ENCODE results near the gene COMMD3. TPM values are rescaled to one million over a fixed set of nuclear protein-coding genes. Genes with fewer than 3 reads are reported as not detected.

The COMMD3 gene
- total and polyA plus RNA-seq, 9 of the 15 experiments (the other 6 are each of a cell fraction or from before 2014, with no cell fraction given): 50.7 to 217 (median 80.1) TPM

GRCh38 chr10:22329150-22329549 is 13.0 kb downstream of the COMMD3 start:
- Histone ChIP-seq H3K9me3 (replicated peaks; ENCODE audit: control insufficient read depth, insufficient read depth, low read depth, low read length) (no peaks in the 10 kb centered on the region; the same call in 1 of the 2 replicates), H3K36me3 (ENCODE audit: control insufficient read depth, insufficient read depth, low read length) (peaks cover 54% of the 10 kb centered on the region), H3K9me1 (ENCODE audit: control insufficient read depth, insufficient read depth, low read length) (no peaks in the 10 kb centered on the region), H3K4me2 (ENCODE audit: insufficient read depth, low read length) (no peak overlapping the region), H2AFZ (ENCODE audit: low read depth, low read length) (no peak overlapping the region), H4K20me1 (replicated peaks; ENCODE audit: control insufficient read depth, insufficient read depth, low read length) (0 out of 2 replicates have a peak, but pooled peaks cover 6% of the 10 kb centered on the region), H3K27me3 (ENCODE audit: control insufficient read depth in 2 of 2, insufficient read depth in 2 of 2, low read length in 2 of 2) (no peaks in the 10 kb centered on the region), H3K4me3 (no peak overlapping the region), H3K9ac (ENCODE audit: insufficient read depth in 1 of 2, low read depth in 2 of 2, low read length in 2 of 2) (no peak overlapping the region), H3K27ac (ENCODE audit: extremely low read depth, low read depth, low read length) (no peak overlapping the region), H3K4me1 (replicated peaks in 1 of 2; ENCODE audit: control insufficient read depth in 2 of 2, insufficient read depth in 2 of 2, low read length in 2 of 2) (peaks cover 6 to 8% of the 10 kb centered on the region in 2 experiments; a peak in 3 of 5 replicates), H3K79me2 (ENCODE audit: control insufficient read depth, insufficient read depth, low read length) (peaks cover 28% of the 10 kb centered on the region)
- POLR2A ChIA-PET: no interaction called here
- CTCF ChIA-PET (ENCODE audit: low intra/inter-chr PET ratio): no interaction called here
- FAIRE-seq (no peak), ATAC-seq (no peak), DNase-seq (ENCODE audit: extremely low read depth in 1 of 4, low spot score in 3 of 4) (peak in 1 of 4 experiments; percentile 13)
- BruUV-seq (replicated peaks): TSS peak; percentile 0
- TF ChIP-seq ZNF311 (CRISPR knock-in tag; IDR thresholded peaks at IDR 0.05): no peak
- TF ChIP-seq HMGN3 (IDR thresholded peaks at IDR 0.05; ENCODE audit: borderline replicate concordance, extremely low read depth, insufficient read length, low read depth, low read length): peak; percentile 36
- in situ Hi-C loops (cut with MboI) (no loop called here), intact Hi-C loops (cut with micrococcal nuclease) (no loop called here)
- WGBS (ENCODE audit: insufficient coverage, low coverage, missing lambda C conversion rate): 92% methylated on average over 3 of the region's 3 CpGs

GRCh38 chr10:22332116-22332692 is 16.0 kb downstream of the COMMD3 start:
- Histone ChIP-seq H3K27me3 (ENCODE audit: control insufficient read depth in 2 of 2, insufficient read depth in 2 of 2, low read length in 2 of 2) (no peaks in the 10 kb centered on the region), H3K9me3 (replicated peaks; ENCODE audit: control insufficient read depth, insufficient read depth, low read depth, low read length) (peaks cover 3% of the 10 kb centered on the region; the same call in 1 of the 2 replicates), H2AFZ (ENCODE audit: low read depth, low read length) (no peak overlapping the region), H3K4me2 (ENCODE audit: insufficient read depth, low read length) (no peak overlapping the region), H4K20me1 (replicated peaks; ENCODE audit: control insufficient read depth, insufficient read depth, low read length) (no peaks in the 10 kb centered on the region), H3K9me1 (ENCODE audit: control insufficient read depth, insufficient read depth, low read length) (no peaks in the 10 kb centered on the region), H3K4me3 (no peak overlapping the region), H3K9ac (ENCODE audit: insufficient read depth in 1 of 2, low read depth in 2 of 2, low read length in 2 of 2) (no peak overlapping the region), H3K79me2 (ENCODE audit: control insufficient read depth, insufficient read depth, low read length) (no peaks in the 10 kb centered on the region; the same call in 2 of the 3 replicates), H3K27ac (ENCODE audit: extremely low read depth, low read depth, low read length) (no peak overlapping the region), H3K4me1 (replicated peaks in 1 of 2; ENCODE audit: control insufficient read depth in 2 of 2, insufficient read depth in 2 of 2, low read length in 2 of 2) (no peaks in the 10 kb centered on the region; a peak in 1 of 5 replicates), H3K36me3 (ENCODE audit: control insufficient read depth, insufficient read depth, low read length) (peaks cover 42% of the 10 kb centered on the region)
- ATAC-seq (no peak), FAIRE-seq (no peak), DNase-seq (ENCODE audit: extremely low read depth in 1 of 4, low spot score in 3 of 4) (no peak)
- in situ Hi-C loops (cut with MboI): no loop called here
- POLR2A ChIA-PET: interaction anchor here (1.2 kb wide), 2 partner anchors 8 to 9 kb away, joined by 3 to 4 read pairs; no protein-coding TSS in a partner anchor
- CTCF ChIA-PET (ENCODE audit: low intra/inter-chr PET ratio): no interaction called here
- intact Hi-C loops (cut with micrococcal nuclease): no loop called here
- no peak for TF ChIP-seq ELK1 (CRISPR knock-in tag; IDR thresholded peaks at IDR 0.05)
- no peak for TF ChIP-seq PRMT5 (CRISPR knock-in tag; IDR thresholded peaks at IDR 0.05)
- TF ChIP-seq RUNX1 (IDR thresholded peaks at IDR 0.05; ENCODE audit: low read depth): no peak
- TF ChIP-seq FIP1L1 (IDR thresholded peaks at IDR 0.05; ENCODE audit: low read depth, low read length, poor library complexity, severe bottlenecking): no peak
- no peak for TF ChIP-seq SMARCA4 (IDR thresholded peaks at IDR 0.05)
- no peak for TF ChIP-seq ZNF140 (CRISPR knock-in tag; IDR thresholded peaks at IDR 0.05)
- TF ChIP-seq RBM22 (IDR thresholded peaks at IDR 0.05; ENCODE audit: low read depth, low read length, poor library complexity, severe bottlenecking): no peak
- TF ChIP-seq HDAC6 (IDR thresholded peaks at IDR 0.05; ENCODE audit: low read depth, low read length): no peak
- no peak for TF ChIP-seq WHSC1 (IDR thresholded peaks at IDR 0.05; ENCODE audit: low read length)
- TF ChIP-seq FOXO4 (CRISPR knock-in tag; IDR thresholded peaks at IDR 0.05): no peak
- no TSS peak for BruUV-seq (replicated peaks)
- WGBS (ENCODE audit: insufficient coverage, low coverage, missing lambda C conversion rate): 90% methylated on average over 7 of the region's 7 CpGs

All from K562 (cell line).